AG09309 (cell line): ENCODE data around the gene WNT1.

Source experiments
- DNase-seq: peaks from one replicate; pipeline ENCODE4 v3.0.0-alpha.2; 2010; ENCODE audit warnings: low read depth
- H3K4me3 ChIP-seq: 2 replicates; pipeline ENCODE4 v1.5.1; 2011; ENCODE audit warnings: mild to moderate bottlenecking, low read depth, low read length, moderate library complexity; ENCODE audit not compliant: control insufficient read depth
- CTCF ChIP-seq: IDR thresholded peaks from 2 replicates; pipeline ENCODE4 v1.5.1; 2011; ENCODE audit warnings: mild to moderate bottlenecking, low read depth, low read length, inconsistent platforms; ENCODE audit not compliant: insufficient read depth, control insufficient read depth; ENCODE audit errors: missing control alignments

The WNT1 gene

GRCh38 chr12:48980953-48981756 lies 3.0 kb downstream of the WNT1 start:
- TF ChIP-seq CTCF: peak; percentile 12
- DNase-seq: no peak
- H3K4me3 ChIP-seq: no peak overlapping the region

GRCh38 chr12:48981757-48982157 lies 3.6 kb downstream of the WNT1 start:
- no peak for DNase-seq
- TF ChIP-seq CTCF: no peak
- H3K4me3 ChIP-seq: no peak overlapping the region

- TF ChIP-seq CTCF: no peak
- H3K4me3 ChIP-seq: no peak overlapping the region
- no peak for DNase-seq
Measured at GRCh38 chr12:48982397-48983080, 4.4 kb downstream of the WNT1 start.

GRCh38 chr12:48985475-48985897 lies 7.4 kb downstream of the WNT1 start:
- no peak for TF ChIP-seq CTCF
- DNase-seq: no peak
- H3K4me3 ChIP-seq: no peak overlapping the region

- DNase-seq: no peak
- no peak for TF ChIP-seq CTCF
- no peak overlapping the region for H3K4me3 ChIP-seq
Measured at GRCh38 chr12:48985901-48986300, 7.8 kb downstream of the WNT1 start.

- no peak for DNase-seq
- no peak for TF ChIP-seq CTCF
Measured at GRCh38 chr12:48986720-48987291, 8.7 kb downstream of the WNT1 start.

More at GRCh38 chr12:48986720-48987291, 8.7 kb downstream of the WNT1 start:
- no peak overlapping the region for H3K4me3 ChIP-seq
